NCI-H1105 treated with DMSO at 0.1 percent for 48 hours (cell line): ENCODE data around the gene FAH.
A peak's percentile ranks its signal among the peaks of the same experiment; 100 is the strongest.
"Not testable (repeated sequence)": the region's sequence is repeated elsewhere in the genome, so short reads cannot be mapped to it uniquely, and the experiment has no call there.

Source experiments
- DNase-seq: peaks from one replicate; lab custom pipeline; 2025; lab: John Stamatoyannopoulos, UW

Gene FAH

GRCh38 chr15:80151576-80151975 lies 1.2 kb upstream of the FAH start:
- no peak for DNase-seq

- DNase-seq, result peak; percentile 41
Observed at GRCh38 chr15:80152180-80152895, 461 bp upstream of the FAH start.

GRCh38 chr15:80153900-80154299 lies 1.1 kb downstream of the FAH start:
- no peak for DNase-seq

GRCh38 chr15:80154336-80154735 lies 1.5 kb downstream of the FAH start:
- no peak for DNase-seq

GRCh38 chr15:80155001-80155377 lies 2.2 kb downstream of the FAH start:
- DNase-seq, result no peak

GRCh38 chr15:80155378-80156175 lies 2.8 kb downstream of the FAH start:
- not testable (repeated sequence) for DNase-seq

GRCh38 chr15:80156176-80156720 lies 3.4 kb downstream of the FAH start:
- no peak for DNase-seq

GRCh38 chr15:80157215-80157614 lies 4.4 kb downstream of the FAH start:
- no peak for DNase-seq

GRCh38 chr15:80159301-80159700 lies 6.5 kb downstream of the FAH start:
- no peak for DNase-seq

- DNase-seq, result no peak
Observed at GRCh38 chr15:80159811-80160569, 7.2 kb downstream of the FAH start.

- no peak for DNase-seq
Observed at GRCh38 chr15:80160570-80161156, 7.9 kb downstream of the FAH start.

GRCh38 chr15:80161468-80162016 lies 8.7 kb downstream of the FAH start:
- no peak for DNase-seq

- no peak for DNase-seq
Observed at GRCh38 chr15:80162059-80162554, 9.3 kb downstream of the FAH start.

- DNase-seq, result no peak
Observed at GRCh38 chr15:80163217-80163616, 10.4 kb downstream of the FAH start.

- DNase-seq, result no peak
Observed at GRCh38 chr15:80163897-80164296, 11.1 kb downstream of the FAH start.

- no peak for DNase-seq
Observed at GRCh38 chr15:80167936-80168335, 15.1 kb downstream of the FAH start.

GRCh38 chr15:80168421-80168820 lies 15.6 kb downstream of the FAH start:
- no peak for DNase-seq

- DNase-seq, result no peak
Observed at GRCh38 chr15:80169768-80170357, 17.1 kb downstream of the FAH start.

GRCh38 chr15:80170596-80170995 lies 17.8 kb downstream of the FAH start:
- DNase-seq, result no peak

- no peak for DNase-seq
Observed at GRCh38 chr15:80171787-80172186, 19.0 kb downstream of the FAH start.

- no peak for DNase-seq
Observed at GRCh38 chr15:80172401-80172800, 19.6 kb downstream of the FAH start.
